HG03521 (cell line): Measurements from ENCODE around the gene ZSCAN12.
"Not testable (repeated sequence)": the region's sequence is repeated elsewhere in the genome, so short reads cannot be mapped to it uniquely, and the experiment has no call there.

Experiments used
- ATAC-seq: cut with Tn5 transposase; IDR thresholded peaks from one replicate; pipeline ENCODE4 v1.9.1; 2021; ENCODE audit warnings: mild to moderate bottlenecking, moderate library complexity; ENCODE audit not compliant: unreplicated experiment

The ZSCAN12 gene

DNA sequence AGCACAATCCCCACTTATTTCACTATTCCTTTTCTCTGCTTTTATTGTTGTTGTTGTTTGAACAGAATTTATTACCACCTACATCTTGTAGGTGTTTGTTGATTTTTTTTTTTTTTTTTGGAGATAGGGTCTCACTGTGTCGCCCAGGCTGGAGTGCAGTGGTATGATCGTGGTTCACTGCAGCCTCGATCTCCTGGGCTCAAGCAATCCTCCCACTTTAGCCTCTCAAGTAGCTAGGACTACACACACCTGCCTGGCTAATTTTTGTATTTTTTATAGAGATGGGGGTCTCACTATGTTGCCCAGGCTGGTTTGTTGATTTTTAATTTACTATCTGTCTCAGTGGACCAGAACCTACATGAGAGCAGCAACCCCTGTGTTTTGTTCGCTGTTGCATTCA is 3.6 kb downstream of the ZSCAN12 start:
- ATAC-seq: no peak

DNA sequence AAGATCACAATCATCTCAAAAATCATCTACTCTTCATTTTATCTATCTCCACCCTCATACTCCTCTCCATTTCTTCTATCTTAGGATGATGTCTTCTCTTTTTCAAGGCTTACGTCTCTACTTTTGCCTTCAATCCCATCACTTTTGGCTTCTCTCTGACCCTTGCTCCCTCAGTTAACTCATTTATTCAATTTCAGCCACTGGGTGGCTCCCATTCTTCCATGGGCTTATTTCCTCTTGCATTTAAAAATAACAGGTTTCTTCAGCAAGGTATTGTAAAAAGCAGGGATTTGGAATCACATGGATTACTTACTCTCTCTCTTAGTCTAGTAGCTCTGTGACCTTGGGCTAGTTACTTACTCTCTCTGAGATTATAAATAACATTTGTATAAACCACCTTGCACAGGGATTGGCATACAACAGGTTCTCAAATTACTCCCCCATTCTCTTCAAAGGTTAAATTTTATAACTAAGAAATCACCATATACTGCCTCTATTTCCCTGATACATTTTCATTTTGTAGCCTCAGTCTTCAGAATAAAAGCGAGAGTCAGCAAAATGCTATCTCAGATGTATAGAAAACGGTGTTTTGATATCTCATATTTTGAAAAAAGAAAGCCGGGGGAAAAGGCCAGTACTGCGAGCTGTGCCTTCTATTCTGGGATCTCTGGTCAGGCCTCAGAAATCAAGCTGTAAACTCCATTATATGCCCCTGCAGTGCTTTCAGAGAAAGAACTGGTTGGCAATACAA is 5.5 kb downstream of the ZSCAN12 start:
- no peak for ATAC-seq

DNA sequence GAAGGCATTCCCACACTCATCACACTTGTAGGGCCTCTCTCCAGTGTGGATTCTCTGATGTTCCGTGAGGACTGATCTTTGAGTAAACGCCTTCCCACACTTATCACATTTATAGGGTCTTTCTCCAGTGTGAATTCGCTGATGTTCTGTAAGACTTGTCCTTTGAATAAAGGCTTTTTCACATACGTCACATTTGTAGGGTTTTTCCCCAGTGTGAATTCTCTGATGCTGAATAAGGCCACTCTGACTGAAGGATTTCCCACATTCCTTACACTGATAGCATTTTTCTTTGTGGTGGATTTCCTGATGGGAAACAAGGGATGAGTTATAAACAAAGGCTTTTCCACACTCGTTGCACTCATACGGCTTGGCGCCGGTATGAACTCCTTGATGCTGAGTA is 8.9 kb downstream of the ZSCAN12 start:
- ATAC-seq: no peak

DNA sequence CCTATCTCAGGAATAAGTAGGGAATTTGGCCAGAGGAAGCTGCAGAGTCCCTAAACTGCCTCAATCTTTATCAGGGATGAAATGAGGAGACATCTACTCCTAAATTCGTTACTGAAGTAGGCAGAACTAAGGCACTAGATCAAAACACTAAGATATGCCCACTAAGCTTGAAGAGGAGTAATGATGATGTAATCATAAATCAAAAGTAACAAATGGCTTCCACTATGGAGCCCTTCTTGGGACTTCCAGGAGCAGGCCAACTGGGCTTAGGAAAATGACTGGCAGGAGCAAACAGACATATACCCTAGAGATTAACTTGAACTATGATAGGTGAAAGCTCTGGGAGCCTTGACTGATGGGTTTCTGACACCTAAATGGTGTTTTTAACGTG is 15.4 kb downstream of the ZSCAN12 start:
- ATAC-seq: no peak

DNA sequence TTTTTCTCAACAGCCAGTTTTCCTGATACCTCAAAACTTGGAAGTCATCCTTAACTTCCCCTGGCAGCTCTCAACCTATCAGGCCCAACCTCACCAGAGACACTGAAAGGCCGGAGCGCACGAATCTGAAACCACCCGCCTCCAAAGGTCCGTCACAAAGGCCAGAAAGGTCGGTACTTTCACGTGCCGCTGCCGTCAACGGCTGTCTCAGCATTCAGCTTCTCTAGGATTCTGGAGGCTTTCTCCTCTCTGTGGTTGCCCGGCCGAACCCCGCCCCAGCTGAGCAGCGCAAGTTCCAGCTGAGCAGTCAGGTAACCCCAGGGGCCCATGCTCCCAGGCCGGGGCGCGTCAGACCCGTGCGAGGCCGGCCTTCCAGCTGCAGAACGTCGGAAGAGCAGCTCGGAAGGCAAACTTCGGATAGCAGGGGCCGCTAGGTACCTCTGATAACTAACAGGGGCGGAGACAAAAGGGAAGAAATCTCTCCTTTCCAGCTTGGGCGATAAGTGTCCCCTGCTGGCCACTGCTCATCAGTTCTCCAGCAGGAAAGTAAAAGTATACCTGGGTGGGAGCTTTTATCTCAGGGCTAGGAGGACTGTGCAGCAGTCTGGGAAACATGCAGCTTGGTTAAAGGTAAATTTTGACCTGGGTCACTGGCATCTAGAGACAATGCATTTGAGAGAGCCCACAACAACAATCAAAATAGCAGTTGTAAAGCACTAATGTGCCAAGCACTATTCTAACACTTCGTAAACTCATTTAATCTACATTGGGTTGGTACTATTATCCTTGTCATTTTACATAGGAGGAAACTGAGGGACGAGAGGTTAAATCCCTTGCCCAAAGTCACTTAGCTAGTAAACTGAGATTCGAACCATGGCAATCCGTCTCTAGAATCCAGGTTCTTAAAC is 16.1 kb downstream of the ZSCAN12 start:
- peak; percentile 94 for ATAC-seq

DNA sequence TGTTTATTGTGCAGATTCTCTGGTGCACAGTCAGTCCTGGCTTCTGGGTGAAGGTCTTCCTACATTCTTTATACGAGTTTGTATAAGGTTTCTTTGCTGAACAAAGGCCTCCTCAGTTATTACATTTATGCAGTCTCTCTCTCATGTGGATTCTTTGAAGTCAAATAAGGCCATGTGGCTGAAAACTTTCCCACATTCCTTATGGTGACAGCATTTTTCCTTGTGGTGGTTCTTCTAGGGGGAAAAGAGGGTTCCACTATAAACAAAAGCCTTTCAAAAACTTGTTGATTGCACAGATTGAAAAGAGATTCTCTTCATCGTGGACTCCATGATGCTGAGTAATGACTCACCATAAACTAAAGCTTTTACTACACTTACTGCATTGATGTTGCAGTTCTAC is 19.2 kb downstream of the ZSCAN12 start:
- no peak for ATAC-seq

DNA sequence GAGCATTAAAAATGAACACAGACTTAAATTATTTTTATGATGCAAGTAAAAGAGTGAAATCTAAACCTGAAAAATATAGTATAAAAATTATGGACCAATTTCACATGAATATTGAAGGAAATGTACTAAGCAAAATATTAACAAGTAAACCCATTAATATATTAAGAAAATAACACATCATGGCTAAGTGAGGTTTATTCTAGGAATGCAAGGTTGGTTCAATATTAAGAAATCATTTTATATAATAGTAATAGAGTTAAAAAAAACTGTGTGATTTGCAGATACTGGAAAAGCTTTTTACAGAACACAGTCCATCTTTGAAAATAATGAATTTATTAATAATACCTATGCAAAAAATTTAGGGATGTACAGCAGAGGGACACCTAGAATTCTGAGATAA is 20.9 kb downstream of the ZSCAN12 start:
- no peak for ATAC-seq

DNA sequence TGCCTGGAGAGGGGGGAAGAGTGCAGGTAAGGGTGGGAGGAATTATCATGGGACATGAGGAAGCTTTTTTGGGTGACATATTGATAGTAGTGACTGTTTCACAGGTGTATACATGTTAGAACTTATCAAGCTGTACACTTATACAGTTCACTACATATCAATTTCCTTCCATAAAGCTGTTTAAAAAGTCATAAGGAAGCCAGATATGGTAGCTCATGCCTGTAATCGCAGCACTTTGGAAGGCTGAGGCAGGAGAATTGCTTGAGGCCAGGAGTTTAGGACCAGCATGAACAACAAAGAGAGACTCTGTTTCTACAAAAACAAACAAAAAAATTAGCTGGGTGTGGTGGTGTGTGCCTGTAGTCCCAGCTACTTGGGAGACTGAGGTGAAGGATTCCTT is 21.7 kb downstream of the ZSCAN12 start:
- ATAC-seq: no peak

DNA sequence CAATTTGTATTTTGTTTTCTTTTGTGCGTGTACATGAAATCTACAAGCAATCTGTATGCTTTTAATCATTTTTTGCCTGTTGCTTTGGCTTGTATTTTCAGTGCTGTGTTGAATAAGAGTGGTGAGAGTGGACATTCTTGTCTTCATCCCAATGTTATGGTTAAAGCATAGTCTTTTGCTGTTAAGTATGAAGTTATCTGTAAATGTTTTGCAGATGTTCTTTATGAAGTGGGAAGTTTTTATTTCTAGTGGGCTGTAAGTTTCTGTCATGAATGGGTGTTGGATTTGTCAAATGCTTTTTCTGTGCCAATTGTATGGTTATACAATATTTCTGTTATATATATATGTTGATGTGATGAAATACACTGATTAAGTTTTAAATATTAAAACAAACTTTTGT is 25.6 kb downstream of the ZSCAN12 start:
- no peak for ATAC-seq

DNA sequence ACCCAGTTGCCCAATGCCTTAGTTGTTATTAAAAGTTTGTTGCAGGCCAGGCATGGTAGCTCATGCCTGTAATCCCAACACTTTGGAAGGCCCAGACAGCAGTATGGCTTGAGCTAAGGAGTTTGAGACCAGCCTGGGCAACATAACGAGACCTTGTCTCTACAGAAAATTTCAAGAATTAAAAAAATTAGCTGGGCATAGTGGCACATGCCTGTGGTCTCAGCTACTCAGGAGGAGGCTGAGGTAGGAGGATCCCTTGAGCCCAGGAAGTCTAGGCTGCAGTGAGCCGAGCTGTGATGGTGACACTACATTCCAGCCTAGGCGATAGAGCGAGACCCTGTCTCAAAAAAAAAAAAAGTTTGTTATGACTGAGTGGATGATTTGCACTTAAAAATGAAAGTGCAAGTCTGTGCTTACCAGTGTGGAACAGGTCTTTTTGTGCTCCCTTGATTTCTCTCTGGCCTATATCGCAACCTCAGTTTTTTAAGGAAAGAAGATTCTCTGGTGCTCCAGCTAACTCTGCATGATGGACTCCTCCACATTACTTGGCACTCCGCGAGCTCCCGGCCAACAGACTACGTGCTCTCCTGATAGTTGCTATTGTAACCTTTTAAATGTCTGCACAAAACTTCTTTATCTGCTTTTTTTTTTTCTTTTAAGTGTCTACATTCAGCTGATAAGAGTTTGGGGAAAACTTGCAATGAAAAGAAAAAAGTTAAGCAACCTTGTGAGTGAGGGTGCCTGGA is 27.7 kb downstream of the ZSCAN12 start:
- peak; percentile 48 for ATAC-seq

DNA sequence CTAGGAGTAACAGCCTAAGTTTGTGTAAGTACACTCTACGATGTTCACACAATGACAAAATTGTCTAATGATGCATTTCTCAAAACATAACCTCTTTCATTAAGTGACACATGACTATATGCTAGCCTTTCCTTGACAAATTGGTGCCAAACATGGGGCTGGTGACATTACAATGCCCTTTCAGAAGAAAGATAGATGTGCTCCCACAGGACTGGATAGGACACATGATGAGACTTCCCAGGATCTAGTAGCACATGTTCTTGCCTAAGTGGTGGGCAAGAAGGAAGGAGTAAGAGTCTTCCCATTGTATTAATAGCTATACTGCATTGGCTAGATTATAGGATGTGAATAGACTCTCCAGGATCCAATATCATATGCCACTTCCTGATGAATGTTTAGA is 28.3 kb downstream of the ZSCAN12 start:
- no peak for ATAC-seq

DNA sequence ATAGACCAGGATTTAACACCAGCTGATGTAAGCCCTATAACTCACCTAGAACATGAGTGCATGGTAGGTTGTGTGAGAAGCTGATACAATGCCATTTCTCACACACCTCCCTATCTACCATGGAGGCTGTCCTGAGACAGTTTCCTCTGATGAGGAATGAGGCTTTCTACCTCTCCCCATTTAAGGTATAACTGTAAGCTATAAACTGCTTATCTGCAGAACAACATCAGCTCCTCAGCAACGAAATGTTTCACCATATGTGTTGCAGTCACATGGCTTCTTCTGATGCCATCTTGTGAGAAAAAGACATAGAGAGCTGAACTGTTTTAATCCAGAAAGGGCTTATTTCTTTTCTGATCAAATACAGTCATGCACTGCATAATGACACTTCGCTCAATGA is 29.1 kb downstream of the ZSCAN12 start:
- no peak for ATAC-seq

DNA sequence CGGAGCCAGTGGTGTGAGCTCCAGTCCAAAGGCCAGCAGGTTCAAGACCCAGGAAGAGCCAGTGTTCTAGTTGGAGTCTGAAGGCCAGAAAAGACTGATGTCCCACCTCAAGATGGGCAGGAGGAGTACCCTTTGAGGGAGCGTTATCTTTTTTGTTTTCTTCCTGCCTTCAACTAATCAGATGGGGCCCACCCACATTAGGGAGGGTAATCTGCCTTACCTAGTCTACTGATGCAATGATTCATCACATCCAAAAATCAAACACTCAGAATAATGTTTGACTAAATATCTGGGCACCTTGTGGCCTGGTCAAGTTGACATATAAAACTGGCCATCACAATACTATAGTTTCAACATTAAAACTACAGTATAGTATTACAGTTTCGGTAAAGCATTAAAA is 30.1 kb downstream of the ZSCAN12 start:
- no peak for ATAC-seq

DNA sequence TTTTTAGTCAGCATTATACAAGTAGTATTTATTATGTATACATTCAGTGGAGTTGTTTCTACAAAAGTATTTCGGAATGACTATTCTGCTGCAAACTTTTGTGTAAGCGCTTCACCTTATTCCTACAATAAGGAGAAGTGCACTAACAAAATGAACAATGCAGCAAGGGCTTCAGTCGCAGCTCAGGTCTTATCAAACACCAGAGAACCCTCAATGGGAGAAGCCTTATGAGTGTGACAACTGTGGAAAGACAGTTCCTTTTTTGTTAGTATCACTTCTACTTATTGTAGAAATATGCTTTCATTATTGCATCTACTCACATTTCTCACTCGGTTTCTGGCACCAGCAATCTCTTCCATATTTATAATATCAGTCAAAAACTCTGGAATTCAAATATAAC is 31.0 kb downstream of the ZSCAN12 start:
- no peak for ATAC-seq

DNA sequence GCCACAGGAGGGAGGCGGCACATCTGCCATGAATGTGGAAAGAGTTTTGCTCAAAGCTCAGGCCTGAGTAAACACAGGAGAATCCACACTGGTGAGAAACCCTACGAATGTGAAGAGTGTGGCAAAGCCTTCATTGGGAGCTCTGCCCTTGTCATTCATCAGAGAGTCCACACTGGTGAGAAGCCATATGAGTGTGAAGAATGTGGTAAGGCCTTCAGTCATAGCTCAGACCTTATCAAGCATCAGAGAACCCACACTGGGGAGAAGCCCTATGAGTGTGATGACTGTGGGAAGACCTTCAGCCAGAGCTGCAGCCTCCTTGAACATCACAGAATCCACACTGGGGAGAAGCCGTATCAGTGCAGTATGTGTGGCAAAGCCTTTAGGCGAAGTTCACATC is 34.0 kb downstream of the ZSCAN12 start:
- not testable (repeated sequence) for ATAC-seq

DNA sequence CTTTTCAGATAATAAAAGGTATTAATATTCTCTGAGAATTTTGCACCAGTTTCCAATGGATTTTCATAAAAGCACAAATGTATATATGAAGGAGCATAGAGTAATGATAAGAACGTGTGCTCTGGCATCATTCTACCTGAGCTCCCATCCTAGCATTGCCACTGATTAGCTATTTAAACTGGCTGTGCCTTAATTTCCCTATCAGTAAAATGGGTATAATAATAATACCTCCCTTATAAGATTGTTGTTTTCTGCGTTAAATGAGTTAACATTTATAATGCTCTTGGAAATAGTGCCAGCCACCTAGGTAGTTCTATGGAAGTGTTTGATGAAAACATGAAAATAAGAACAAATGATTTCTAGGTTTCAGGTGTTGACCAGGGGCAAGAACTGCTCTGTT is 38.6 kb downstream of the ZSCAN12 start:
- no peak for ATAC-seq

DNA sequence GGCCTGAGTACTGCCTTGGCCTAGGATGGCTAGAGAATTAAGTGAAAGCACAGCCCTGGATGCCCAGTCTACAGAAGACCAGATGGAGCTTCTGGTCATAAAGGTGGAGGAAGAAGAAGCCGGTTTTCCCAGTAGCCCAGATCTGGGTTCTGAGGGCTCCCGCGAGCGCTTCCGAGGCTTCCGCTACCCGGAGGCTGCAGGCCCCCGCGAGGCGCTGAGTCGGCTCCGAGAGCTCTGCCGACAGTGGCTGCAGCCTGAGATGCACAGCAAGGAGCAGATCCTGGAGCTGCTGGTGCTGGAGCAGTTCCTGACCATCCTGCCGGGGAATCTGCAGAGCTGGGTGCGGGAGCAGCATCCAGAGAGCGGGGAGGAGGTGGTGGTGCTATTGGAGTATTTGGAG is 40.0 kb downstream of the ZSCAN12 start:
- ATAC-seq: not testable (repeated sequence)

DNA sequence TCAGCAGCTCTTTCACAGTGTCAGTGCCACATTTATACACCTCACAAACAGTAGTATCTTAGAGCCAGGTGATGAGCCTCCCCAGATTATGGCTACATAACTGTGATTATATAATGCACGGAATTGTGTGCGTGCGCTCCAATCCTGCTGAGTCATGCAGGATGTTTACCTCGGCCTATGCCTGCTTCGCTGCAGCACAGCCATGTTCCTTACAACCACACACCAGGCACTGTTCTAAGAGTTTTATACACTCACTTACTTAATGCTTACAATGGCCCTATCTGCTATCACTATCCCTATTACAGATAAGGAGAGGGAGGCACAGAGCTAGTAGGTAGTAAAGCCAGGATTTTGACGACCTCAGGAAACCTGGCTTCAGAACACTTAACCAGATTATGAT is 42.5 kb downstream of the ZSCAN12 start:
- ATAC-seq: no peak

DNA sequence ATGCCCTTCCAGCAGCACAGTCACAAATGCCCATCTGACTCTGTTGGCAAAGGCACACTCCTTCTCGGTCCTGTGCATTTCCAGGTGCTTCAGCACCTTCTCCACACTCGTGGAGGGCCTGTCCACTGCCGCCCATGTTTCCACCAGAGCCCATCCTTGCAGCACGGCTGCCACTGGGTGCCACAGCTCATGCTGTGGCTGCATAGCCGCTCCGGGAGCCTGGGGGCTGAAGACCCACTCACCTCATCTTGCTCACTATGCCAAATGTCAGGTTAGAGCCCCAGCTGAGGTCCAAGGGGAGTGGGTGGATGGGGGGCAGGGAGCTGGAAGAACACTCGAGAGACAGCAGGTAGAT is 42.9 kb downstream of the ZSCAN12 start:
- ATAC-seq: no peak

DNA sequence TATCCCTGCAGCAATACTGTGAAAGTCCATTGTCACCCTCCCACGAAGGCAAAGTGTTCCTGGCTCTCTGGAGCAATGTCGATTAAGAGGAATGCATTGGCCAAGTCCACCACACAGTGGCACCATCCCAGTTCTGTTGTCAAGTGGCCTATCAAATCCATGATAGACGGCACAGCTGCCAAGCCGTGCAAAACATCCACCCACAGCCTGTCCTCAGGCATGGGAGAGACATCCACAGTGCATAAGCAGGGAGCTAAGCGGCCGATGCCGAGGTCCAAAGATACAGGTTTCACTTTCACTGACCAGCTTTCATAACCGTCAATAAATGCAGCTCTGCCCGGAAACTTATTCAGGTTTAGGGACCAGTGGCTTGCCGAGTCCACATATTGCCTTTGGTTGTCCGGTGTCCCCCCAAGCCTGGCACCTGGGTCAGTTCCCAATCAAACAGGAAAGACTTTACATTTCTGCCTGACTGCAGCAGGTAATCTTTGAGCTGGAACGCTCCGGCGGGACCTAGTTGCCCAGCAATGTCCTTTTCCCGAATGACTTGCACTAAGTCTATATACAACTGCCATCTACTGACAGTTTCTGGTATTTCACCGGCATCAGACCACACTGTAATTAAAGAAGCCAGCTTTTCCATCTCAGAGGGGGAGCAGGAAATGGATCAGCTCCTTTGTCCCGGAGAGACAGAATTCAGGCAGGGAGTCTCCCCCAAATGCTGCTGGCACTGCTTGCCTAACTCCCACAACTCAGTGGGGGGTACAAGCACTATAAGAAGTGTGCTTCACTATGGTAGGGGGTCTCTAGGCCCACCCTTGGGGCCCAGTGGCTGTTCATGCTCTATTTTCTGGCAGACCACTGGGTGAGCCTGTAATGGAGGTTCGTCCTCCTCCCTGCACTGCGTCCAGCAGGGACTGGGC is 43.5 kb downstream of the ZSCAN12 start:
- no peak for ATAC-seq
